HepG2 (cell line): ENCODE results near the gene DNAL4. TPM values are rescaled to one million over a fixed set of nuclear protein-coding genes. Genes with fewer than 3 reads are reported as not detected.

Experiments used
- ARHGAP35 ChIP-seq: sonication (generic); formaldehyde crosslinking; IDR thresholded peaks from 2 replicates; pipeline ENCODE4 v1.9.0; 2022; ENCODE audit warnings: mild to moderate bottlenecking, inconsistent platforms, moderate library complexity, missing genetic modification reagents, borderline replicate concordance
- GABPB1 ChIP-seq: IDR thresholded peaks from 2 replicates; pipeline ENCODE4 v1.6.1; 2016; ENCODE audit warnings: mild to moderate bottlenecking, missing genetic modification reagents, moderate library complexity, missing compliant biosample characterization
- MXD4 ChIP-seq: IDR thresholded peaks from 2 replicates; pipeline ENCODE4 v1.6.1; 2016; ENCODE audit warnings: mild to moderate bottlenecking, missing biosample characterization, missing genetic modification reagents
- RAD21 ChIP-seq: fragments of 450-650 bp; formaldehyde crosslinking; IDR thresholded peaks from 2 replicates; pipeline ENCODE4 v1.5.0; 2020; ENCODE audit warnings: mild to moderate bottlenecking
- XRCC5 ChIP-seq: fragments of 200-400 bp; formaldehyde crosslinking; optimal IDR thresholded peaks from 2 replicates; pipeline ENCODE3; 2017; ENCODE audit warnings: mild to moderate bottlenecking, low read length
- YEATS2 ChIP-seq: sonication (generic); formaldehyde crosslinking; IDR thresholded peaks from 2 replicates; pipeline ENCODE4 v1.4.0; 2020; ENCODE audit warnings: missing genetic modification reagents, borderline replicate concordance
- ZNF180 ChIP-seq: sonication (generic); formaldehyde crosslinking; IDR thresholded peaks from 2 replicates; pipeline ENCODE4 v1.4.0; 2020; ENCODE audit warnings: low read depth, missing genetic modification reagents, borderline replicate concordance
- ZNF768 ChIP-seq: sonication (generic); formaldehyde crosslinking; IDR thresholded peaks from 2 replicates; pipeline ENCODE4 v1.4.0; 2020; ENCODE audit warnings: missing genetic modification reagents
- ZNF839 ChIP-seq: sonication (generic); formaldehyde crosslinking; IDR thresholded peaks from 2 replicates; pipeline ENCODE4 v1.4.0; 2020; ENCODE audit warnings: missing genetic modification reagents, mild to moderate bottlenecking, borderline replicate concordance
- polyA plus RNA-seq, 8 experiments: library from polyadenylated mRNA; depleted of rRNA in 3 of 8; stranded (reverse) in 7 of 8; unstranded in 1 of 8; fragments of >200 nt; fragmentation: Illumina TruSeq in 4 of 8; extraction: Trizol in 4 of 8; gene quantifications; 2 replicates each; pipeline versions ENCODE4 v1.2.1 to v1.2.3, GENCODE V29; 2011 to 2016; ENCODE audit warnings: low read depth in 4 of 8, missing spikeins in 1 of 8, mixed read lengths in 1 of 8; ENCODE audit not compliant: insufficient read depth in 1 of 8
- total RNA-seq, 5 experiments: library from RNA; depleted of rRNA; stranded (reverse); fragments of >200 nt; fragmentation: Illumina TruSeq; extraction: Trizol; gene quantifications; 2 replicates each; pipeline ENCODE4 v1.2.3, GENCODE V29; 2016; ENCODE audit warnings: low read depth in 1 of 5
- TF ChIP-seq, protein P1 (sequence below): sonication (generic); formaldehyde crosslinking; IDR thresholded peaks from 2 replicates; pipeline ENCODE4 v1.5.0; 2020; ENCODE audit warnings: missing genetic modification reagents
- TF ChIP-seq, protein P2 (sequence below): sonication (generic); formaldehyde crosslinking; IDR thresholded peaks from 2 replicates; pipeline ENCODE4 v1.8.1; 2023; ENCODE audit warnings: mild to moderate bottlenecking, moderate library complexity, missing genetic modification reagents

Gene DNAL4
- total and polyA plus RNA-seq, 2 of the 13 experiments (the other 11 are each of a cell fraction or from before 2014, with no cell fraction given) = 8.0 to 10.7 TPM

DNA sequence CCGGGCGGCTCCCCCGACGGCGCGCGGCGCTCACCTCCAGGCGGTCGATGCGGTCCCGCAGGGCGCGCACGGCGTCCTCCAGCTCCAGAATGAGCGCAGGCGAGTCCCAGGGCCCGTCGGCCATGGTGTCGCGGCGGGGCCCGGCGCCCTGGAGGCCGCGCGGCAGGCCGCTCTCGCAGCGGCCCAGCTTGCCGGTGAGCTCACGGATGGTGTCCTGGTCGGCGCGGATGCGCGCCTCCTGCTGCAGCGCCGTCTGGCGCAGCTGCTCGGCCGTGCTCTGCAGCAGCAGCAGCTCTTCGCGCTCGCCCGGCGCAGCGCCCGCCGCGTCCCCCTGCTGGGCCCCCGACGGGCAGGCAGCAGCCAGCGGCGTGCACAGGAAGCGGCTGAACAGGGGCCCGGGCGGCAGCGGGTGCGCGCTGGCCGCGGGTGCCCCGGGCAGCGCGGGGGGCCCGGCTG lies 49.3 kb upstream of the DNAL4 start (continued):
- TF ChIP-seq, protein P1, sequence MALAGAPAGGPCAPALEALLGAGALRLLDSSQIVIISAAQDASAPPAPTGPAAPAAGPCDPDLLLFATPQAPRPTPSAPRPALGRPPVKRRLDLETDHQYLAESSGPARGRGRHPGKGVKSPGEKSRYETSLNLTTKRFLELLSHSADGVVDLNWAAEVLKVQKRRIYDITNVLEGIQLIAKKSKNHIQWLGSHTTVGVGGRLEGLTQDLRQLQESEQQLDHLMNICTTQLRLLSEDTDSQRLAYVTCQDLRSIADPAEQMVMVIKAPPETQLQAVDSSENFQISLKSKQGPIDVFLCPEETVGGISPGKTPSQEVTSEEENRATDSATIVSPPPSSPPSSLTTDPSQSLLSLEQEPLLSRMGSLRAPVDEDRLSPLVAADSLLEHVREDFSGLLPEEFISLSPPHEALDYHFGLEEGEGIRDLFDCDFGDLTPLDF (CRISPR knock-in tag) = no peak
- TF ChIP-seq ZNF839 (CRISPR knock-in tag) (no peak), RAD21 (CRISPR knock-in tag) (peak; percentile 82), MXD4 (CRISPR knock-in tag) (no peak), ZNF768 (CRISPR knock-in tag) (peak; percentile 60; the same call in 1 of the 2 replicates), ZNF180 (CRISPR knock-in tag) (no peak), YEATS2 (CRISPR knock-in tag) (no peak), XRCC5 (peak; percentile 47), GABPB1 (CRISPR knock-in tag) (peak; percentile 51), ARHGAP35 (CRISPR knock-in tag) (no peak)
- TF ChIP-seq, protein P2, sequence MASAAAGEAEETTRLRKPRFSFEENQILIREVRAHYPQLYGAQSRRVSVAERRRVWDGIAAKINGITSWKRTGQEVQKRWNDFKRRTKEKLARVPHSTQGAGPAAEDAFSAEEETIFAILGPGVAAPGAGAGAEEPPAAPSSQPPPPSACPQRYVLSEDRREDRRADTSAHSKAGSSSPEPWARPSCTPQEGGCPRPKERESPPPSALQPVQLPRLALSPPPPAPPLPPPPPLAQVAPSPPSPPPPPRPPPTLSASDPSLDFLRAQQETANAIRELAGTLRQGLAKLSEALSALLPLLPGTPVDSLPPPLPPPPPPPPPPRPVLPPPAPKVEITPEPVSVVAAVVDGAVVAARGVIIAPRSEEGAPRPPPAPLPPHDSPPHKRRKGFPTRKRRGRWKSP (CRISPR knock-in tag) = peak; percentile 97
